GM12878 (cell line): Measurements from ENCODE around the gene PDZRN3. TPM values are rescaled to one million over a fixed set of nuclear protein-coding genes. Genes with fewer than 3 reads are reported as not detected.

Source experiments
- ATAC-seq: fragments of 200-7000 bp; cut with Tn5 transposase; 3 replicates; pipeline ENCODE4 v1.9.1; 2020; ENCODE audit warnings: mild to moderate bottlenecking, moderate library complexity
- BruUV-seq: library from RNA; stranded (reverse); fragments of 400-500 nt; replicated peaks from 2 replicates; lab custom pipeline; 2021; lab: Mats Ljungman, UMichigan
- CTCF ChIA-PET: fragments of 300-600 bp; sonication (Branson Sonifier 250); formaldehyde crosslinking; extraction: SDS; loops from one replicate; lab custom pipeline; 2021; ENCODE audit warnings: inconsistent platforms; lab: Yijun Ruan, JAX
- POLR2A ChIA-PET: fragments of 350-600 bp; formaldehyde crosslinking; extraction: SDS; loops from one replicate; lab custom pipeline; 2021; ENCODE audit warnings: inconsistent platforms; lab: Charles Lee
- RAD21 ChIA-PET: fragments of 300-600 bp; sonication (Branson Sonifier 250); formaldehyde crosslinking; loops from one replicate; lab custom pipeline; 2023; ENCODE audit warnings: antibody characterized with exemption; ENCODE audit not compliant: unreplicated experiment; lab: Charles Lee
- SMC1A ChIA-PET: fragments of 300-600 bp; sonication (Branson Sonifier 250); formaldehyde crosslinking; loops from one replicate; lab custom pipeline; 2023; ENCODE audit not compliant: unreplicated experiment, uncharacterized antibody; lab: Charles Lee
- DNase-seq: peaks from one replicate; pipeline ENCODE4 v3.0.0-alpha.2; 2011; ENCODE audit warnings: low read depth, low spot score
- FAIRE-seq: peaks from 3 replicates; lab custom pipeline; 2011; peaks lifted over from hg19 to GRCh38; lab: Jason Lieb, UNC
- H2AFZ ChIP-seq: 2 replicates; pipeline ENCODE4 v1.6.0; 2011; ENCODE audit warnings: low read depth, low read length, control low read depth; ENCODE audit not compliant: control insufficient read depth
- H3K27ac ChIP-seq: 2 replicates; pipeline ENCODE4 v1.5.1; 2011; ENCODE audit warnings: control low read depth; ENCODE audit not compliant: control insufficient read depth, insufficient read depth
- H3K27me3 ChIP-seq, 2 experiments: replicated peaks in 1 of 2; 2 replicates each; pipeline versions ENCODE4 v1.6.0 to v1.6.1; 2011; ENCODE audit warnings: low read length in 1 of 2; ENCODE audit not compliant: control insufficient read depth in 2 of 2, insufficient read depth in 2 of 2
- H3K36me3 ChIP-seq, 2 experiments: 2 replicates each; pipeline ENCODE4 v1.5.1; 2011; ENCODE audit warnings: low read length in 1 of 2; ENCODE audit not compliant: control insufficient read depth in 2 of 2, insufficient read depth in 2 of 2
- H3K4me1 ChIP-seq: 2 replicates; pipeline ENCODE4 v1.6.1; 2011; ENCODE audit warnings: mild to moderate bottlenecking, low read length, moderate library complexity, mixed read lengths; ENCODE audit not compliant: control insufficient read depth, insufficient read depth
- H3K4me2 ChIP-seq: 2 replicates; pipeline ENCODE4 v1.6.0; 2011; ENCODE audit warnings: control low read depth; ENCODE audit not compliant: control insufficient read depth, insufficient read depth
- H3K4me3 ChIP-seq: fragments of 200-600 bp; sonication (generic); 2 replicates; pipeline ENCODE4 v1.5.1; 2016
- H3K79me2 ChIP-seq: 2 replicates; pipeline ENCODE4 v1.6.0; 2011; ENCODE audit warnings: low read length; ENCODE audit not compliant: control insufficient read depth, insufficient read depth
- H3K9ac ChIP-seq: 2 replicates; pipeline ENCODE4 v1.8.0; 2011; ENCODE audit warnings: low read length, control low read depth, mixed read lengths; ENCODE audit not compliant: control insufficient read depth, insufficient read depth
- H3K9me3 ChIP-seq: replicated peaks from 3 replicates; pipeline ENCODE4 v1.5.1; 2011; ENCODE audit warnings: mild to moderate bottlenecking, low read length; ENCODE audit not compliant: control insufficient read depth, insufficient read depth
- H4K20me1 ChIP-seq: 2 replicates; pipeline ENCODE4 v1.6.0; 2011; ENCODE audit not compliant: control insufficient read depth, insufficient read depth
- EGR1 ChIP-seq, 2 experiments: IDR thresholded peaks; 1 replicate in 1 of 2; 2 replicates in 1 of 2; pipeline ENCODE4 v1.6.1; 2011 to 2012; ENCODE audit warnings: low read depth in 2 of 2, low read length in 2 of 2, borderline replicate concordance in 1 of 2, mild to moderate bottlenecking in 1 of 2, moderate library complexity in 1 of 2
- NR2F1 ChIP-seq: fragments of 450-650 bp; conservative IDR thresholded peaks from 2 replicates; pipeline ENCODE4 v1.6.1; 2017; ENCODE audit warnings: mild to moderate bottlenecking
- POU2F2 ChIP-seq: IDR thresholded peaks from 3 replicates; pipeline ENCODE4 v1.6.1; 2011; ENCODE audit warnings: low read depth, mild to moderate bottlenecking, low read length, borderline replicate concordance
- STAT3 ChIP-seq: IDR thresholded peaks from 2 replicates; pipeline ENCODE4 v1.6.1; 2011; ENCODE audit warnings: low read depth, low read length, improper control_type of control experiment
- TCF3 ChIP-seq: IDR thresholded peaks from 2 replicates; pipeline ENCODE4 v1.6.1; 2012; ENCODE audit warnings: low read depth, mild to moderate bottlenecking, low read length, borderline replicate concordance; ENCODE audit not compliant: insufficient read depth
- WGBS: methylation state at CpG from one replicate; pipeline ENCODE4 v1.1.6; 2016; ENCODE audit warnings: low lambda C conversion rate; ENCODE audit not compliant: insufficient replicate concordance, insufficient coverage; ENCODE audit errors: missing lambda C conversion rate; 5-methylcytosine and 5-hydroxymethylcytosine counted together
- in situ Hi-C: fragments of 300-500 bp; cut with MboI; formaldehyde crosslinking; loops from 9 replicates; pipeline ENCODE4 v1.14.3; 2018; ENCODE audit warnings: mixed read lengths
- intact Hi-C: fragments of 100-400 bp; cut with micrococcal nuclease; formaldehyde crosslinking; loops from one replicate; pipeline ENCODE4 v1.14.2; 2022; ENCODE audit not compliant: unreplicated experiment
- polyA plus RNA-seq, 11 experiments: library from polyadenylated mRNA; depleted of rRNA in 4 of 11; unstranded in 6 of 11; stranded (reverse) in 5 of 11; fragments of >200 nt; fragmentation: Nextera tagmentation in 4 of 11; fragmentation: Illumina TruSeq in 1 of 11; extraction: Ambion mirVana in 4 of 11; extraction: Trizol in 1 of 11; gene quantifications; 1 replicate in 1 of 11; 2 replicates in 10 of 11; pipeline versions ENCODE4 v1.2.1 to v1.2.3, GENCODE V29; 2011 to 2016; ENCODE audit warnings: inconsistent platforms in 2 of 11, missing spikeins in 2 of 11, low read depth in 1 of 11
- total RNA-seq, 4 experiments: library from RNA; depleted of rRNA in 3 of 4; stranded (reverse); fragments of >200 nt in 3 of 4; fragmentation: Illumina TruSeq in 1 of 4; extraction: Trizol in 1 of 4; gene quantifications; 2 replicates each; pipeline versions ENCODE4 v1.2.1 to v1.2.3, GENCODE V29; 2013 to 2021
- TF ChIP-seq, protein P1 (sequence below): IDR thresholded peaks from 2 replicates; pipeline ENCODE4 v1.6.1; 2011; ENCODE audit warnings: borderline replicate concordance, low read depth, mild to moderate bottlenecking, moderate library complexity, mixed read lengths, low read length; ENCODE audit not compliant: insufficient read depth; ENCODE audit errors: extremely low read length

The PDZRN3 gene
- total and polyA plus RNA-seq, 10 of the 15 experiments (the other 5 are each of a cell fraction or from before 2014, with no cell fraction given) = 0.07 to 0.37 (median 0.12) TPM; not detected in 6

GRCh38 chr3:73471986-73472787 lies 152.6 kb downstream of the PDZRN3 start (continued):
- no peak for TF ChIP-seq POU2F2
- TF ChIP-seq, all 136 proteins: peak for 0

DNA sequence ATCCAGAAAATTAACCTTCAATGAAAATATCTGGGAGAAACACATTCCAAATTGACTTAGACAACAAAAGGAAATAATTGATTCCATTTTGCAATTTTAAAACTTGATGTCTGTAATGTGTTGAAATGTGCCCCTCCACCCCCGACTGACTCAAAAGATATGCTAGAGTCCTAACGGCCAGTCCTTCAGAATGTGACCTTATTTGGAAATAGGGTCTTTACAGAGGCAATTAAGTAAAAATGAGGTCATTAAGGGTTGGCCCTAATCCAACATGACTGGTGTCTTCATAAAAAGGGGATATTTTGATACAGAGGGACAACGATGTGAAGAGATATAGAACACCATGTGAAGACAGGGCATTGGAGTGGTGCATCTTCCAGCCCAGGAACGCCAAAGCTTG lies 153.9 kb downstream of the PDZRN3 start:
- no peak for ATAC-seq
- in situ Hi-C loops (no loop called here), intact Hi-C loops (no loop called here)
- no peak overlapping the region for H3K4me3 ChIP-seq
- RAD21 ChIA-PET = no interaction called here
- CTCF ChIA-PET = interaction anchor here (1.2 kb wide), 1 partner anchor 76 kb away, joined by 3 read pairs; no protein-coding TSS in a partner anchor
- BruUV-seq = no TSS peak
- no peak overlapping the region for H3K27ac ChIP-seq
- H2AFZ ChIP-seq = no peak overlapping the region
- WGBS = 57% methylated on average over 4 of the region's 4 CpGs
- no peak overlapping the region for H3K9ac ChIP-seq
- no peak overlapping the region for H3K4me2 ChIP-seq
- no peaks in the 10 kb centered on the region for H3K36me3 ChIP-seq
- peaks cover 16% of the 10 kb centered on the region for H3K4me1 ChIP-seq
- H3K79me2 ChIP-seq = no peaks in the 10 kb centered on the region
- no peak for DNase-seq
- FAIRE-seq = no peak
- TF ChIP-seq EGR1 (IDR thresholded peaks at IDR 0.05; ENCODE audit: borderline replicate concordance in 1 of 2, low read depth in 2 of 2, low read length in 2 of 2) = no peak
- TF ChIP-seq TCF3 = no peak
- TF ChIP-seq, protein P1, sequence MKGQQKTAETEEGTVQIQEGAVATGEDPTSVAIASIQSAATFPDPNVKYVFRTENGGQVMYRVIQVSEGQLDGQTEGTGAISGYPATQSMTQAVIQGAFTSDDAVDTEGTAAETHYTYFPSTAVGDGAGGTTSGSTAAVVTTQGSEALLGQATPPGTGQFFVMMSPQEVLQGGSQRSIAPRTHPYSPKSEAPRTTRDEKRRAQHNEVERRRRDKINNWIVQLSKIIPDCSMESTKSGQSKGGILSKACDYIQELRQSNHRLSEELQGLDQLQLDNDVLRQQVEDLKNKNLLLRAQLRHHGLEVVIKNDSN = no peak
- TF ChIP-seq NR2F1 = no peak
- TF ChIP-seq STAT3 = no peak
- POLR2A ChIA-PET = no interaction called here
- H4K20me1 ChIP-seq = no peaks in the 10 kb centered on the region
- no peaks in the 10 kb centered on the region for H3K9me3 ChIP-seq
- SMC1A ChIA-PET = interaction anchor here (1.4 kb wide), 1 partner anchor 31 kb away, joined by 4 read pairs; no protein-coding TSS in a partner anchor
- H3K27me3 ChIP-seq = no peaks in the 10 kb centered on the region
